Naive thymus-derived CD4-positive, alpha-beta T cell (primary cell): ENCODE data around the gene PPP1R11. TPM values are rescaled to one million over a fixed set of nuclear protein-coding genes. Genes with fewer than 3 reads are reported as not detected.

ENCODE experiments used
- ATAC-seq: fragments of 150-1000 bp; cut with Tn5 transposase; 2 replicates; pipeline ENCODE4 v1.10.0; 2021; ENCODE audit warnings: mild to moderate bottlenecking, moderate library complexity
- CTCF ChIA-PET: fragments of 350-600 bp; sonication (Branson Sonifier 250); formaldehyde crosslinking; loops from one replicate; lab custom pipeline; 2021; ENCODE audit warnings: antibody characterized with exemption; lab: Charles Lee
- POLR2A ChIA-PET: fragments of 350-600 bp; sonication (Branson Sonifier 250); formaldehyde crosslinking; loops from one replicate; lab custom pipeline; 2021; ENCODE audit warnings: antibody characterized with exemption, inconsistent platforms; lab: Charles Lee
- DNase-seq, 9 donors: peaks; one replicate each; pipeline versions ENCODE4 v3.0.0 to v3.0.0-alpha.2; 2020 to 2022; ENCODE audit warnings: mixed read lengths in 1 of 9
- H3K27ac ChIP-seq: one replicate; pipeline ENCODE4 v1.7.0; 2013; ENCODE audit warnings: mild to moderate bottlenecking, low read depth, low read length, moderate library complexity
- H3K27me3 ChIP-seq, 2 donors: one replicate each; pipeline ENCODE4 v1.7.0; 2013; ENCODE audit warnings: low read length in 2 of 2, mild to moderate bottlenecking in 2 of 2, moderate library complexity in 2 of 2; ENCODE audit not compliant: control insufficient read depth in 2 of 2, insufficient read depth in 2 of 2
- H3K36me3 ChIP-seq, 3 experiments: 1 replicate in 2 of 3; 2 replicates in 1 of 3; pipeline ENCODE4 v1.7.0; 2013; ENCODE audit warnings: low read length in 3 of 3, mild to moderate bottlenecking in 3 of 3, moderate library complexity in 1 of 3; ENCODE audit not compliant: insufficient read depth in 3 of 3, control insufficient read depth in 2 of 3
- H3K4me1 ChIP-seq, 2 donors: one replicate each; pipeline ENCODE4 v1.7.0; 2013; ENCODE audit warnings: low read length in 2 of 2, mild to moderate bottlenecking in 2 of 2, moderate library complexity in 1 of 2; ENCODE audit not compliant: control insufficient read depth in 2 of 2, insufficient read depth in 2 of 2
- H3K4me3 ChIP-seq: 2 replicates; pipeline ENCODE4 v1.7.0; 2013; ENCODE audit warnings: mild to moderate bottlenecking, low read length
- H3K9me3 ChIP-seq, 3 experiments: 1 replicate in 2 of 3; 2 replicates in 1 of 3; pipeline ENCODE4 v1.7.0; 2013; ENCODE audit warnings: low read length in 3 of 3; ENCODE audit not compliant: control insufficient read depth in 2 of 3
- H3K27ac Mint-ChIP-seq, 9 donors: one replicate each; pipeline ENCODE4 v1.8.0; 2020 to 2022; ENCODE audit warnings: mixed read lengths in 9 of 9, mild to moderate bottlenecking in 8 of 9, moderate library complexity in 5 of 9, inconsistent platforms in 2 of 9
- H3K27me3 Mint-ChIP-seq, 5 donors: one replicate each; pipeline ENCODE4 v1.8.0; 2021 to 2022; ENCODE audit warnings: mixed read lengths in 5 of 5, mild to moderate bottlenecking in 1 of 5
- H3K36me3 Mint-ChIP-seq, 5 donors: one replicate each; pipeline ENCODE4 v1.8.0; 2020 to 2022; ENCODE audit warnings: mixed read lengths in 5 of 5, mild to moderate bottlenecking in 3 of 5, inconsistent platforms in 1 of 5
- H3K4me1 Mint-ChIP-seq, 7 donors: one replicate each; pipeline ENCODE4 v1.8.0; 2020 to 2022; ENCODE audit warnings: mixed read lengths in 7 of 7, mild to moderate bottlenecking in 3 of 7, inconsistent platforms in 1 of 7
- H3K4me3 Mint-ChIP-seq, 10 donors: one replicate each; pipeline ENCODE4 v1.8.0; 2020 to 2022; ENCODE audit warnings: mild to moderate bottlenecking in 10 of 10, mixed read lengths in 10 of 10, moderate library complexity in 6 of 10, inconsistent platforms in 2 of 10
- H3K9me3 Mint-ChIP-seq, 11 donors: one replicate each; pipeline ENCODE4 v1.8.0; 2020 to 2022; ENCODE audit warnings: mixed read lengths in 11 of 11, mild to moderate bottlenecking in 4 of 11, inconsistent platforms in 1 of 11, moderate library complexity in 1 of 11
- intact Hi-C, 2 donors: fragments of 100-400 bp; cut with micrococcal nuclease; formaldehyde crosslinking; loops; one replicate each; pipeline ENCODE4 v1.15.1; 2023
- polyA plus RNA-seq, 2 donors: library from polyadenylated mRNA; unstranded; fragments of 300-500 nt; fragmentation: Illumina TruSeq; gene quantifications; one replicate each; pipeline ENCODE4 v1.2.3, GENCODE V29; 2021
- total RNA-seq, 6 experiments: library from RNA in 5 of 6; stranded (reverse) in 5 of 6; gene quantifications; 1 replicate in 5 of 6; 2 replicates in 1 of 6; pipeline ENCODE4 v1.2.3 and lab custom pipeline; 2021 to 2026

Gene PPP1R11
- total and polyA plus RNA-seq, 7 experiments from 2014 or later = 49.4 to 113 (median 64.0) TPM

DNA sequence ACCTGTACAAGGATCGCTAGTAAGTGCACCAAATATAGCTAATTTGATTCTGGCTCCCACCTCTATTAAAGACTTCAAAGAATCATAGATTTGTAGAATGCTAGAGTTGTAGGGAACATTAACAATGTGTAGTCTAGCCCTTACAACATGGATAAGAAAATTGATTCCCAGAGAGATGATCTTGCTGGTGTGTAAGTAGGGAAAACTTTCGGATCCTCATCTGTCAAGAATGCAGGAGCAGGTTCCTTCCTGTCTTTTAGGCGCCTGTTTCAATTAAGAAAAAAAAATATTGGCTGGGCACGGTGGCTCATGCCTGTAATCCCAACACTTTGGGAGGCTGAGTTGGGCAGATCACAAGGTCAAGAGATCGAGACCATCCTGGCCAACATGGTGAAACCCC, 20.9 kb downstream of the PPP1R11 start:
- no peak overlapping the region for H3K27ac ChIP-seq

DNA sequence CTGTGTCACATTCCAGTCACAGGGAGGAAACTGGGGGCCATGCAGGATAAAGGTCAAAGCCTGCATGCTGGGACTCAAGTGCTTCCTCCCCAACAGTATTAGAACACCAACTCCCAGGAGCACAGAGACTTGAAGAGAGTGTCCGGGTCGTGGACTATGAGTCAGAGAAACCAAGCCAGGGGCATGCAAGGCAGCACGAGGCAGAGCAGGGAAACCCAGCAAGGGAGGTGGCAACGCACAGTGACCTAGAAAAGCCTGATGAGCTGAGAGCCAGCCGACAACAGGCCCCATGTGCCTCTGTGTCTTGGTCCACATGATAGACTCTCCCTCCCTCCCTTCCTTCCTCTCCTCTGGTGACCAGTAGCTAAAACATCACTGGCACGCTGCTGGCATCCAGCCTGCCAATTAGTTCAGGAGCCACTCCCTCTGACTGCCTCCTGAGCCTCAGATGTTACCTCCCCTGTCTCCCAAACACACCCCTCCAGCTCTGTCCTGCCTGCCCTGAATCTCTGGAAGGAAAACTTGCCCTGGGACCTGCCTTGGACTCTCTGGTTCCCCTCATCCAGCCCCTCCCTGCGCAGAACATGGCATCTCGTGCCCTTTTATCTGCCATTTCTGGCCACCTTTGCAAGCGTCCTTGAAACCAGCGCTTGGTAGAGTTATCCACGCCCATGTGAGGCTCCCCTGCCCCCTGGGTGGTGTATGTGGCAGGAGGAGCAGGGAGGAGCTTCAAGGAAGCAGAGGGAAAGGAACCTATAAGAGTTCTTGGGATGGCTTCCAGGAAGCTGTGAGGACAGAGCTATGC, 24.8 kb downstream of the PPP1R11 start:
- no peak for ATAC-seq
- ChIA-PET CTCF (no interaction called here), POLR2A (no interaction called here)
- peaks cover 0 to 3% (median 0%) of the 10 kb centered on the region in 11 donors for H3K9me3 Mint-ChIP-seq
- H3K27ac ChIP-seq = no peak overlapping the region
- no peaks in the 10 kb centered on the region for H3K36me3 ChIP-seq
- H3K9me3 ChIP-seq = no peaks in the 10 kb centered on the region
- no peak for DNase-seq
- H3K27ac Mint-ChIP-seq = no peak overlapping the region
- peaks cover 46 to 79% (median 62%) of the 10 kb centered on the region in 5 donors for H3K27me3 Mint-ChIP-seq
- H3K27me3 ChIP-seq = peaks cover 0 to 8% of the 10 kb centered on the region in 2 donors
- H3K4me1 ChIP-seq = no peaks in the 10 kb centered on the region
- intact Hi-C loops = no loop called here
- no peak overlapping the region for H3K4me3 Mint-ChIP-seq
- H3K4me3 ChIP-seq = no peak overlapping the region
- peaks cover 0 to 6% (median 4%) of the 10 kb centered on the region in 5 donors for H3K36me3 Mint-ChIP-seq
- peaks cover 0 to 6% (median 2%) of the 10 kb centered on the region in 7 donors for H3K4me1 Mint-ChIP-seq

More for the DNA sequence above, 20.9 kb downstream of the PPP1R11 start:
- Mint-ChIP-seq H3K27ac (no peak overlapping the region), H3K4me1 (peaks cover 0 to 6% (median 0%) of the 10 kb centered on the region in 7 donors), H3K36me3 (peaks cover 0 to 6% (median 4%) of the 10 kb centered on the region in 5 donors), H3K4me3 (no peak overlapping the region), H3K27me3 (peaks cover 40 to 66% (median 53%) of the 10 kb centered on the region in 5 donors), H3K9me3 (peaks cover 0 to 3% (median 0%) of the 10 kb centered on the region in 11 donors)
- ChIA-PET CTCF (interaction anchor here (1.1 to 1.7 kb wide), 2 partner anchors 14 to 45 kb away, joined by 3 to 5 read pairs; no protein-coding TSS in a partner anchor), POLR2A (no interaction called here)
- Histone ChIP-seq H3K4me3 (no peak overlapping the region), H3K9me3 (no peaks in the 10 kb centered on the region), H3K4me1 (no peaks in the 10 kb centered on the region), H3K36me3 (no peaks in the 10 kb centered on the region), H3K27me3 (peaks cover 0 to 8% of the 10 kb centered on the region in 2 donors)
- intact Hi-C loops = no loop called here
- DNase-seq (no peak), ATAC-seq (no peak)

DNA sequence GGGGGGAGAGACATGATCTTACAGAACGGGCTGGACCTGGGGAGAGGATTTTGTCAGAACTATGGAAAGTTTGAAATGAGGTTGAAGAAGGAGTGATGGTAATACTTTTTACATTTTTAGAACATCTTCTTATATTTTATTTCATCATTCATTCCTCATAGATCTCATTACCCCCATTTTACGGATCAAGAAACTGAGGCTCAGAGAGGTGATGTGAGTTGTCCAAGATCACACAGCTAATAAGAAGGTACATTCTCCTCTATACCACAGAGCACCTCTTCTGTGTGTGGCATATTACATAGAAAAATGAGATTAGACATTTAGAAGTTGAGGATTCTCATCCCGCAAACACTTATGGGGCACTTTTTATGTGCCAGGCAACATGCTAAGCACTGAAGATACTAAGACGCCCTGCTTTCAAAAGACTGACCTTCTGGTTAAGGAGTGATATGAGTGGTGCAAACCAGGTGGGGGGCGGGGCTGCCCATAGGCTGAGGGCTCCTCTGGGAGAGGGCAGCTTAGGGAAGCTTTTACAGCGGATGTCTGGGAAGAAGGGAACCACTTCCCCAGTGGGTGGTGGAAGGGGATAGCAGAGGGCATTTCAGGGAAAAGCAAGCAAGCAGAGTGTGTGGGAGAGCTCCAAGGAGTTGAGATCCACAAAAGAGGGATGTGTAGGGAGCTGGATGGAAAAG, 26.0 kb downstream of the PPP1R11 start:
- no peak overlapping the region for H3K27ac ChIP-seq
- peaks cover 4 to 17% (median 12%) of the 10 kb centered on the region in 7 donors for H3K4me1 Mint-ChIP-seq
- peaks cover 34 to 81% (median 54%) of the 10 kb centered on the region in 5 donors for H3K27me3 Mint-ChIP-seq
- H3K9me3 Mint-ChIP-seq = no peaks in the 10 kb centered on the region
- no peaks in the 10 kb centered on the region for H3K9me3 ChIP-seq
- no peaks in the 10 kb centered on the region for H3K36me3 ChIP-seq
- POLR2A ChIA-PET = no interaction called here
- intact Hi-C loops = no loop called here
- H3K36me3 Mint-ChIP-seq = peaks cover 0 to 6% (median 0%) of the 10 kb centered on the region in 5 donors
- no peak overlapping the region for H3K4me3 Mint-ChIP-seq
- no peak for DNase-seq
- H3K4me1 ChIP-seq = peaks cover 0 to 9% of the 10 kb centered on the region in 2 donors
- no peak overlapping the region for H3K27ac Mint-ChIP-seq
- ATAC-seq = no peak
- H3K27me3 ChIP-seq = peaks cover 0 to 8% of the 10 kb centered on the region in 2 donors
- no peak overlapping the region for H3K4me3 ChIP-seq
- CTCF ChIA-PET = interaction anchor here (2.3 kb wide), 1 partner anchor 11 kb away, joined by 11 read pairs; no protein-coding TSS in a partner anchor

DNA sequence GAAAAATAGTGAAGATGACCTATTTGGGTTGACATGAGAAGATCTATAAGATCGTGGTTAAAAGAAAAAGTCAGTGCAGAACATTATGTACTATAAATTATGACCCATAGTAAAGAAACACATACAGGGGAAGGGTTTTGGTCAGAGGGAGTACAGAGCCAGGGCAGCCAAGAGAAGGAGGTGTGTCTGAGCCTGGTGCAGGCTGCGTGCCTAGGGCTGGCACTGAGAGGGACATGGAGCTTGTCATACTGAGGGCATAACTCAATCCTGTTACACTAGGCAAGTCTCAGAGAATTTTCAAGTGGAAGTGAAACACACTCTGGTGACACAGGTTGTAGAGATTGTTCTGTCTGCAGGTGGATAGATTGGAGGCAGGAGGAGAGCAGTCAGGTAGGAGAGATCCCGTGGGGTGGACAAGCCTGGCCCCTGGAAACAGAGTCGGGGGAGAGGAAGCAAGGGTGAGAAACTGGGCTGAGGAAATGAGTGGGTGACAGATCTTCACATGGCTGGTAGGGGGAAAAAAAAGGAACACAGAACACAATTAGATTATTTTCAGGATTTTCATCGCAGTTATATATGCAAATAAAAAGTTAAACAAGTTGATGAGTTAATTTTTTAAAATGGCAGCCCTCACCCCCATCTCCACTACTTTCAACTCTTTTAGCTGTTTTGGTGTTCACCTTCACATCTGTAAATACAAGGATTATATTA, 27.1 kb downstream of the PPP1R11 start:
- Histone ChIP-seq H3K4me3 (no peak overlapping the region), H3K9me3 (no peaks in the 10 kb centered on the region), H3K36me3 (no peaks in the 10 kb centered on the region), H3K27me3 (peaks cover 0 to 8% of the 10 kb centered on the region in 2 donors), H3K27ac (no peak overlapping the region), H3K4me1 (peaks cover 0 to 16% of the 10 kb centered on the region in 2 donors)
- H3K4me1 Mint-ChIP-seq = peaks cover 9 to 25% (median 22%) of the 10 kb centered on the region in 7 donors
- no peak for ATAC-seq
- no peak for DNase-seq
- POLR2A ChIA-PET = interaction anchor here (0.7 to 1.1 kb wide), 2 partner anchors 9 to 1319 kb away, joined by 3 to 4 read pairs; no protein-coding TSS in a partner anchor
- peaks cover 0 to 1% (median 0%) of the 10 kb centered on the region in 11 donors for H3K9me3 Mint-ChIP-seq
- intact Hi-C loops = no loop called here
- CTCF ChIA-PET = interaction anchor here (2.3 kb wide), 1 partner anchor 10 kb away, joined by 11 read pairs; no protein-coding TSS in a partner anchor
- H3K36me3 Mint-ChIP-seq = peaks cover 0 to 6% (median 0%) of the 10 kb centered on the region in 5 donors
- no peak overlapping the region for H3K27ac Mint-ChIP-seq
- H3K27me3 Mint-ChIP-seq = peaks cover 30 to 85% (median 52%) of the 10 kb centered on the region in 5 donors
- H3K4me3 Mint-ChIP-seq = no peak overlapping the region

DNA sequence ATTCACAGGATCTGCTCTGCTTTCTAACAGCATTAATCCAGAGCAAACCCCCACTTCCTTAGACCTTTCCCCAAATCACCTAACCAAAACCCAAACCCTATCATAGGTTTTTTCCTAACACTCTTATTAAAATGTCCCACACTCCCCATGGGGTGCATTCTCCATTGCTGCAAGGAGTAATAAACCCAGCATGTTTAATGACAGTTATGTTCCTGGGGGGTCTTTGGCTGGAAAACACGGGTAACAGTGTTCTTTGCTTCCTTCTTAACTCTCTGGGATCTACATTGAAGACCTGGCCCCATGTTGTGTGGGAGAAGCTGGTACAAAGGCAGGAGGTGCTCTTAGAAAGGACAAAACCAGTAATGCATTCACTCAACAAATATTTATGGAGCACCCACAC, 29.8 kb downstream of the PPP1R11 start:
- Histone ChIP-seq H3K9me3 (no peaks in the 10 kb centered on the region), H3K36me3 (no peaks in the 10 kb centered on the region), H3K4me3 (no peak overlapping the region), H3K27ac (no peak overlapping the region), H3K4me1 (peaks cover 16 to 32% of the 10 kb centered on the region in 2 donors), H3K27me3 (peaks cover 5 to 14% of the 10 kb centered on the region in 2 donors)
- Mint-ChIP-seq H3K27ac (peak overlapping the region in 3 of 9 donors; percentile 6 to 81 (median 8)), H3K36me3 (no peaks in the 10 kb centered on the region), H3K4me3 (peak overlapping the region in 3 of 10 donors; percentile 43 to 73 (median 66)), H3K9me3 (peaks cover 0 to 1% (median 0%) of the 10 kb centered on the region in 11 donors), H3K4me1 (peaks cover 28 to 48% (median 44%) of the 10 kb centered on the region in 7 donors), H3K27me3 (peaks cover 28 to 87% (median 45%) of the 10 kb centered on the region in 5 donors)
- DNase-seq = no peak
- intact Hi-C loops = no loop called here
- CTCF ChIA-PET = interaction anchor here (1.2 kb wide), 2 partner anchors 10 to 33 kb away, joined by 3 read pairs; no protein-coding TSS in a partner anchor
- ATAC-seq = no peak
- POLR2A ChIA-PET = interaction anchor here (1.2 kb wide), 1 partner anchor 25 kb away, joined by 4 read pairs; no protein-coding TSS in a partner anchor
